ENCODE measurements around the gene ASIC3.

ASIC3 gene

DNA sequence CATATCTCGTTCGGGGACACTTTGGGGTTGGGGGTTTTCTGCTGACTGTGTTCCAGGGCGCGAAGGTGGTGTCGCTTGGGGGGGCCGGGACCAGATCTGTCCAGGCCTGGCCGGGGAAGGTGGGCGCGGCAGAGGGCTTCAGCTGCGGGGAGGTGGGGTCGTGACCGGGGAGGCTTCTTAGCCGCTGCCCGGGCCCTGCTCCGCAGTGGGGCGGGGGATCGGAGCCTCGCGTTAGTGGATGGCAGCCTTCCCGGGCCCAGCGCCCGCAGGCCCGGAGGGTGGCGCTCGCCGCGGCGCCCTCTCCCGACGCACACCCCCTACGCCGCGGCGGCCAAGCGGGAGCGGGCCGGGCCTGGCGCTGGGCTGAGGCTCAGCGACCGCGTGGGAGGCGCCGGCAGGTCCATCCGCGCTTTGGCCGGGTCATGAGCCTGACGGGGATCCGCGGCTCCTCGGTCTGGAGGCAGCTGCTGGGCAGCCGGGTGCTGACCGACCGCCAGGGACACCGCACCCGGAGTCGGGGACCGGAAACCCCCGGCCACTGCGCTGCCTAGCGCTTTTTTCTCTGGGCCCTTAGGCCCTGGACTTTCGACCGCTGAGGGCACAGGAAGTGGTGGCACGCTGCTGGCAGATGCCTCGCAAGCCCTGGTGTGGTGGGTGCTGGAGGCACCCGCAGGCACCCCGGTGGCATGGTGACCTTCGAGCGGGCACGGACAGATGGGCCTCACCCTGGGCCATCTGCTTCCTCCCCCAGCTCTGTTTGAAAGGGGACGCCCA is 39.1 kb downstream of the ASIC3 start:
- no peak for DNase-seq

- DNase-seq, result no peak
Measured at GRCh38 chr7:151088019-151088855, 39.9 kb downstream of the ASIC3 start.

GRCh38 chr7:151088856-151089699 is 40.7 kb downstream of the ASIC3 start:
- no peak for DNase-seq

DNA sequence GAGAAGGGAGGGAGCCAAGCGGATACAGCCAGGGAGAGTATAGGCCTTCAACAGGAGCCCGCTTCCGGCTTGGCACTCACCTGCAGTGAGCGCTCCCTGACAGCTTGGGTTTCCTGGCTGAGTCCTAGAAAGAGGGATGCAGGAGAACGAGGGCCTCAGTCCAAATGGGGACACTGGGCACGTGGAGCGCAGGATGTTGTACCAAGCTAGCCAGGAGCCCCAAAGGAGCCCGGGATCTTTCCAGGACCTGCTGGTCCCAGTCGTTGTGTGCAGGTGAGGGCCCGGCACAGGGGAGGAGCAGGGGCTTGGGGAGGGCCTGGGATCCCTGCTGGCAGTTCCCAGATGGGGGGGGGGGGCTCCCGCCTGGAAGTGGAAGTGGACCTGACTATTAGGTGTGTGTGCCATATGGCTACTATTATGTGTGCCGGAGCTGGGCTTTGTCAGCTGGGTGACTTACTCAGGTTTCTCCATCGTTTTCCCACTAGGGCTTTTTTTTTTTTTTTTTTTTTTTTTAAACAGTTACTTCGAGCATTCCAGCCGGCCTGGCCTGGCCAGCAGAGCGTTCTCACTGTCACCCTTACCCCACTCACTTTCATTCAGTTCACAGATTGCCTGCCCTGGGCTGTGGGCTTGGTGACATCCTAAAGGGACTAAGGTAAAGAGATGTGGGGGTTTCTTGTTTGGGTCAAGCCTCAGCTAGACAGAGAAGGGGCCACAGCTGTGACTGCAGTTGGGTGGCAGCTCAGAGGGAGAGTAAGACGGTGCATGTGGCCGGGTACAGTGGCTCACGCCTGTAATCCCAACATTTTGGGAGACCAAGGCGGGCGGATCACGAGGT is 41.8 kb downstream of the ASIC3 start:
- DNase-seq, result no peak

GRCh38 chr7:151091003-151091402 is 42.7 kb downstream of the ASIC3 start:
- DNase-seq, result no peak

- DNase-seq, result no peak
Measured at GRCh38 chr7:151091431-151091830, 43.1 kb downstream of the ASIC3 start.

DNA sequence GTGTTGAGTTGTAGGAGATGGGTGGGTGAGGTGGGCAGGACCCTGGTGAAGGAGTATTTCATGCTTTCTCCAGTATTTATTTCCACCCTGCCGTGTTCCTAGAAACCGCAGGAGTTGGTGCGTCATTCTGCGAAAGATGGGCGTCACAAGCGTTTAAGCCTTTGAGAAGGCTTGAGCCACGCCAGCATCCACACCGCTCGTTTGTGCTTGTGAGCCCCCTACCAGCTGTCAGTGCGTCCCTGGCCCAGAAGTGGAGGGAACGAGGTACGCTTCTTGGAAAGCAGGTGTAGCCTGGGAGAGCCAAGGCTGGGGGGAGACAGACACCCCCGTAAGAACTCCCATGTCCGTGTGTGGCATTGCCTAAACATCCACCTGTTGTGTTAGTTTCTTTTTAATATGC is 43.7 kb downstream of the ASIC3 start:
- DNase-seq, result no peak

- no peak for DNase-seq
Measured at GRCh38 chr7:151093748-151094147, 45.4 kb downstream of the ASIC3 start.

DNA sequence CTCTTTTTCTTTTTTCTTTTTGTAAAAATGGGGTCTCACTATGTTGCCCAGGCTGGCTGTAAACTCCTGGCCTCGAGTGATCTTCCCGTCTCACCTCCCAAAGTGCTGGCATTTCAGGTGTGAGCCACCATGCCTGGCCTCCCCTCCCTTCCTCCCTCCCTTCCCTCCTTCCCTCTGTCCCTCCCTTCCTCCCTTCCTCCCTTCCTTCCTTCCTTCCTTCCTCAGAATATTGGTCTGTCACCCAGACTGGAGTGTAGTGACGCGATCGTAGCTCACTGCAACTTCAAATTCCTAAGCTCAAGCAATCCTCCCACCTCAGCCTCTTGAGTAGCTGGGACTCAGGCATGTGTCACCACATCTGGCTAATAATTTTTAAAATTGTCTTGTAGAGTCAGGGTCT is 46.3 kb downstream of the ASIC3 start:
- DNase-seq, result no peak

DNA sequence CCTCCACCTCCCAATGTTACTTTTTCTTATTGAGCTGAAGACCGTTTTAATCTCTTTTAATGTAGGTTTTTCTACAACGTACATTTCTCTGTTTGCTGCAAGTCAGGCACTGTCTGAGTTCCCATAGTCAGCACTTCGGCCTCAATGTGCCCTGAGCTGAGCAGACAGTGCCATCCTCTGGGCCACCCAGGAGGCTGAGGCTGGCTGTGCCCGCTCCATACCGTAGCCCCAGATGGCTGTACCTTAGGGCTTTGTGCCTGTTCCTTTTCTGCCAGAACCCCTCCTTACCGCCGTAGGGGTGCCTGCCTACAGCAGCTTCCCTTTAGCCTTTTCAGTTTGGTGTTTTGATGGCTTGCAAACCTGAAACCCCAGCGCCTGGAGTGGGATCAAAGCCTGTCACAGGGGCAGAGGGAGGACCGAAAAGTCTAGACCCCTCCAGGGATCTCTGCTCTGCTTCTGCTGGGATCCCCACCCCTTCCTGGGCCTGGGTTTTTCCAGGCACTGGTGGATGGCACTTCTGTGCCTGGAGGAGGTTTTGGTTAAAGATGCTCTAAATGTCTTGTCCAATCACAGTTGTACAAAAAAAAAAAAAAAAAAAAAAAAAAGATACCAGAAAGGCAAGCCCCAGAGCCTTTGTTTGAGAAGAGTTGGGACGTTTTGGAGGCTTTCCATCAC is 46.9 kb downstream of the ASIC3 start:
- no peak for DNase-seq

GRCh38 chr7:151095828-151096475 is 47.6 kb downstream of the ASIC3 start:
- DNase-seq, result no peak

GRCh38 chr7:151099486-151100211 is 51.3 kb downstream of the ASIC3 start:
- DNase-seq, result no peak

DNA sequence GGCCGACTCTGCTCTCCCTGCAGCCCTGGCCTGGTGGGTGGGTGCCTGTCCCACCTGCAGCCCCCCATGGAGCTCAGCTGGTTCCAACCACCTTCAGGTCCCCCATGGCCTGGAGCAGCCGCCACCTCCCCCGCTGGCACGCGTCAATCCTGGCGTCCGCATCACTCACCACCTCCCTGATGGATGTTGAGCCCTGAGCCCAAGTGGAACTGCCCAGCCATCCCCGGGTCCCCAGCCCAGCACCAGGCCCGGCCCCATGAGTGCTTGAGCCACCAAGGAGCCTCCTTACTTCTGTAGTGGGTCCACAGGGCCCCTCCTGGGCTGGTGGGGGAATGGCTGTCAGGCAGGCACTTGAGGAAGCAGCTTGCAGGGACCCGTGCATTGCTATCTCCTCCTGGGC is 52.6 kb downstream of the ASIC3 start:
- no peak for DNase-seq

GRCh38 chr7:151101621-151102396 is 53.5 kb downstream of the ASIC3 start:
- no peak for DNase-seq

Measured in activated CD4-positive, alpha-beta T cell treated with anti-CD3 and anti-CD28 coated beads for 1 hour (primary cell).